ENCODE data around the gene LRP5.

DNA sequence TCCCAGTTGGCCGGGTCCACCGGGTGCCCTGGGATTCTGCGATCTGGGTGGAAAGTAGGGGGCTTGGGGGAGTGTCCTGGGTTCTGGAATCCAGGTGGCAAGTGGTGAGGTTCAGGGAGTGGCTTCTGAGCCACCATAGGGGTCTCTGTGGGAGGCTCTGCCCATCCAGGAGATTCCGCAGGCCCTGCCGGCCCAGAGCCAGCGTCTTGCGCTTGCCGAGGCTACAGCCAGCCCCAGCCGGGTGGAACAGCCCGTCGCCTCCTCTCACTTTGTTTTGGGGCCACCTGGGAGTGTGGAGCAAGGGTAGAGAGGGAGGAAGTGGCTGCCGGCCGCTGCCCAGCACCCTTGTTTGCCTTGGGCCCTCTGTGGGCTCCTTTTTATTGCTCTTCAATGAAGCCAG, 87.5 kb downstream of the LRP5 start:
- TF ChIP-seq, protein P1, sequence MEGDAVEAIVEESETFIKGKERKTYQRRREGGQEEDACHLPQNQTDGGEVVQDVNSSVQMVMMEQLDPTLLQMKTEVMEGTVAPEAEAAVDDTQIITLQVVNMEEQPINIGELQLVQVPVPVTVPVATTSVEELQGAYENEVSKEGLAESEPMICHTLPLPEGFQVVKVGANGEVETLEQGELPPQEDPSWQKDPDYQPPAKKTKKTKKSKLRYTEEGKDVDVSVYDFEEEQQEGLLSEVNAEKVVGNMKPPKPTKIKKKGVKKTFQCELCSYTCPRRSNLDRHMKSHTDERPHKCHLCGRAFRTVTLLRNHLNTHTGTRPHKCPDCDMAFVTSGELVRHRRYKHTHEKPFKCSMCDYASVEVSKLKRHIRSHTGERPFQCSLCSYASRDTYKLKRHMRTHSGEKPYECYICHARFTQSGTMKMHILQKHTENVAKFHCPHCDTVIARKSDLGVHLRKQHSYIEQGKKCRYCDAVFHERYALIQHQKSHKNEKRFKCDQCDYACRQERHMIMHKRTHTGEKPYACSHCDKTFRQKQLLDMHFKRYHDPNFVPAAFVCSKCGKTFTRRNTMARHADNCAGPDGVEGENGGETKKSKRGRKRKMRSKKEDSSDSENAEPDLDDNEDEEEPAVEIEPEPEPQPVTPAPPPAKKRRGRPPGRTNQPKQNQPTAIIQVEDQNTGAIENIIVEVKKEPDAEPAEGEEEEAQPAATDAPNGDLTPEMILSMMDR (IDR thresholded peaks at IDR 0.05; ENCODE audit: poor library complexity) = no peak
- no peak for TF ChIP-seq EZH2phosphoT487 (IDR thresholded peaks at IDR 0.05; ENCODE audit: low read depth, severe bottlenecking, unreplicated experiment)
- TF ChIP-seq EZH2 (IDR thresholded peaks at IDR 0.05; ENCODE audit: borderline replicate concordance) = no peak
